Fibroblast of skin of right quadriceps (primary cell): ENCODE results near the gene IMMP2L.
"Not testable (repeated sequence)": the region's sequence is repeated elsewhere in the genome, so short reads cannot be mapped to it uniquely, and the experiment has no call there.

ENCODE experiments used
- DNase-seq: peaks from one replicate; pipeline ENCODE4 v3.0.0-alpha.2; 2013

IMMP2L gene

GRCh38 chr7:111561904-111562732, at the start of gene IMMP2L:
Gene IMMP2L (minus strand): TSS chr7:111562492.
- DNase-seq: peak; percentile 81

- not testable (repeated sequence) for DNase-seq
Observed at GRCh38 chr7:111609483-111610254, 47.4 kb upstream of the IMMP2L start.

- no peak for DNase-seq
Observed at GRCh38 chr7:111607621-111608020, 45.3 kb upstream of the IMMP2L start.

- no peak for DNase-seq
Observed at GRCh38 chr7:111605246-111605645, 43.0 kb upstream of the IMMP2L start.

- DNase-seq: no peak
Observed at GRCh38 chr7:111600091-111600490, 37.8 kb upstream of the IMMP2L start.

GRCh38 chr7:111595780-111596179, 33.5 kb upstream of the IMMP2L start:
- DNase-seq: no peak

- DNase-seq: no peak
Observed at GRCh38 chr7:111594602-111595001, 32.3 kb upstream of the IMMP2L start.

- DNase-seq: no peak
Observed at GRCh38 chr7:111593343-111593742, 31.1 kb upstream of the IMMP2L start.

GRCh38 chr7:111588065-111588433, 25.8 kb upstream of the IMMP2L start:
- DNase-seq: no peak

GRCh38 chr7:111587410-111588064, 25.2 kb upstream of the IMMP2L start:
- DNase-seq: no peak

- no peak for DNase-seq
Observed at GRCh38 chr7:111586711-111587409, 24.6 kb upstream of the IMMP2L start.

- DNase-seq: not testable (repeated sequence)
Observed at GRCh38 chr7:111581784-111582488, 19.6 kb upstream of the IMMP2L start.

- DNase-seq: not testable (repeated sequence)
Observed at GRCh38 chr7:111581207-111581606, 18.9 kb upstream of the IMMP2L start.

- DNase-seq: no peak
Observed at GRCh38 chr7:111578754-111579153, 16.5 kb upstream of the IMMP2L start.

GRCh38 chr7:111571720-111572119, 9.4 kb upstream of the IMMP2L start:
- DNase-seq: no peak

GRCh38 chr7:111568870-111569462, 6.7 kb upstream of the IMMP2L start:
- DNase-seq: no peak

GRCh38 chr7:111568419-111568818, 6.1 kb upstream of the IMMP2L start:
- DNase-seq: no peak

GRCh38 chr7:111564078-111564477, 1.8 kb upstream of the IMMP2L start:
- no peak for DNase-seq

GRCh38 chr7:111561654-111561903, 713 bp downstream of the IMMP2L start:
- no peak for DNase-seq

GRCh38 chr7:111560773-111561653, 1.3 kb downstream of the IMMP2L start:
- peak; percentile 46 for DNase-seq

- DNase-seq: peak; percentile 25
Observed at GRCh38 chr7:111558991-111559390, 3.3 kb downstream of the IMMP2L start.
